Measurements from ENCODE around the gene HEXB.

The HEXB gene

GRCh38 chr5:74684900-74685851 is at the start of gene HEXB:
TSS of gene HEXB (plus strand) at chr5:74685233. CDS start at chr5:74685261, 28 bp downstream.
- DNase-seq: peak; percentile 69

GRCh38 chr5:74636149-74636548 is 48.9 kb upstream of the HEXB start:
- no peak for DNase-seq

- no peak for DNase-seq
Observed at GRCh38 chr5:74636552-74636951, 48.5 kb upstream of the HEXB start.

GRCh38 chr5:74638544-74638969 is 46.5 kb upstream of the HEXB start:
- no peak for DNase-seq

- DNase-seq: no peak
Observed at GRCh38 chr5:74638970-74639806, 45.8 kb upstream of the HEXB start.

GRCh38 chr5:74639807-74640449 is 45.1 kb upstream of the HEXB start:
- DNase-seq: no peak

- peak; percentile 86 for DNase-seq
Observed at GRCh38 chr5:74640450-74640953, 44.5 kb upstream of the HEXB start, which contains the start of gene ENC1. TSS of gene ENC1 (minus strand) at chr5:74640728. CDS start at chr5:74636485, 4,243 bp downstream.

- DNase-seq: peak; percentile 76
Observed at GRCh38 chr5:74640954-74641734, 43.9 kb upstream of the HEXB start.

- DNase-seq: peak; percentile 72
Observed at GRCh38 chr5:74641735-74642542, 43.1 kb upstream of the HEXB start.

- no peak for DNase-seq
Observed at GRCh38 chr5:74642543-74642863, 42.5 kb upstream of the HEXB start.

GRCh38 chr5:74643111-74643562 is 41.9 kb upstream of the HEXB start:
- DNase-seq: peak; percentile 71

GRCh38 chr5:74647096-74647495 is 37.9 kb upstream of the HEXB start:
- no peak for DNase-seq

- peak; percentile 65 for DNase-seq
Observed at GRCh38 chr5:74648835-74649293, 36.2 kb upstream of the HEXB start.

GRCh38 chr5:74649421-74649973 is 35.5 kb upstream of the HEXB start:
- DNase-seq: peak; percentile 53

- DNase-seq: peak; percentile 80
Observed at GRCh38 chr5:74651710-74652109, 33.3 kb upstream of the HEXB start.

- no peak for DNase-seq
Observed at GRCh38 chr5:74652576-74652975, 32.5 kb upstream of the HEXB start.

- DNase-seq: no peak
Observed at GRCh38 chr5:74653991-74654390, 31.0 kb upstream of the HEXB start.

- no peak for DNase-seq
Observed at GRCh38 chr5:74655206-74655605, 29.8 kb upstream of the HEXB start.

GRCh38 chr5:74655716-74656115 is 29.3 kb upstream of the HEXB start:
- DNase-seq: no peak

- no peak for DNase-seq
Observed at GRCh38 chr5:74657165-74657564, 27.9 kb upstream of the HEXB start.

- no peak for DNase-seq
Observed at GRCh38 chr5:74659172-74659571, 25.9 kb upstream of the HEXB start.

Measured in kidney glomerular epithelial cell (primary cell).